GM21381 (cell line): ENCODE measurements around the gene PCYT1B.

Experiments
- ATAC-seq: cut with Tn5 transposase; IDR thresholded peaks from one replicate; pipeline ENCODE4 v1.9.1; 2021; ENCODE audit warnings: mild to moderate bottlenecking, moderate library complexity; ENCODE audit not compliant: unreplicated experiment

The PCYT1B gene

DNA sequence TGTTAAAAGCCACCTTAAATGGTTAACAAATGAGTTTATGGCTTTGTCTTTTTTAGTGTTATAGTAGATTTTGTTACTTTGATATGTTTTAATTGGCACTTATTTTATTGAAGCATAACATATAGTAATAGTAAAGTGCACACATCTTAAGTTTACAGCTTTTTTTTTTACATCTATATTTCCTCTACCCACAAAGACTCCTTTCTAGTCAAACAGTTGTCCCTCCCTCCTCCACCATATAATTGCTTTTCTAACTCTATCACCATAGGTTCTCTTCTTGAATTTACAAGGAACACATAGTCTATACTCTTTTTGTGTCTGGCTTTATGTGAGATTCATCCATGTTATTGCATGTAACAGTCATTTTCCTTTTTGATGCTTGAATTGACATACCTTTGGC lies 110.6 kb downstream of the PCYT1B start:
- no peak for ATAC-seq

DNA sequence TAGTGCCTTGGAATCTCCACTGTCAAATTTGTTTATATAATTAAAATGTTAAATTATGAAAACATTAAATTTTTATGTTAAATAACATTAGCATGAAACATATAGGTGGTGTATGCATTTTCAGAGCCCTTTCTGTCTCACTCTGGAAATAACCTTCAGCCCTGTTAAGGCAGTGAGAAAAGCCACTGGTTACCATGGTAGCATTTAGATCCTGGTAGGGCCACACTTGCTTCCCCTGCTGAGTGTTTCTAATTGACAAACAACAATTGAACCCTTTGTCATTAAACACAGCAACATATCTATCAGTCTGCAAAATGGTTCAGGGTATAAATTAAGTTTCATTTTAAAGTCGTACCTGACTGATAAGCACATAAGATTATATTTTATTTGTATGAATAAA lies 118.5 kb downstream of the PCYT1B start:
- no peak for ATAC-seq

DNA sequence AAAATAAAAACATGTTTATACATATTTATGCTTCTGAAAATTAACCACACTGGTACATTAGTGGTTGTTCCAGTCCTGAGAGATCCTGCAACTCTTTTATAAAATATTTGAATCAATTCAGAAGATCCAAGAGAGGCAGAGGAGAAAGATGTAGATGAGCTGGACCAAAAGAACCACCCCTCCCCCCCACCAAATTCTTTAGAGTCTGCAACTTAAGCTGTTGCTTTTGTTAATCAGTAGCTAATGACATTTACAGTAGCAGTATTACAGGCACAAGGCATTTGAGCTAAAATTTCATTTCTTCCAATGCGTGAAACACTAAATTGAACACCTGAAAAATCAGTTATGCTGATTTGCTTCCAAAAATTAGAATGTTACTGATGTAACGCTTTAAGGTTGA lies 120.5 kb downstream of the PCYT1B start:
- ATAC-seq = no peak

DNA sequence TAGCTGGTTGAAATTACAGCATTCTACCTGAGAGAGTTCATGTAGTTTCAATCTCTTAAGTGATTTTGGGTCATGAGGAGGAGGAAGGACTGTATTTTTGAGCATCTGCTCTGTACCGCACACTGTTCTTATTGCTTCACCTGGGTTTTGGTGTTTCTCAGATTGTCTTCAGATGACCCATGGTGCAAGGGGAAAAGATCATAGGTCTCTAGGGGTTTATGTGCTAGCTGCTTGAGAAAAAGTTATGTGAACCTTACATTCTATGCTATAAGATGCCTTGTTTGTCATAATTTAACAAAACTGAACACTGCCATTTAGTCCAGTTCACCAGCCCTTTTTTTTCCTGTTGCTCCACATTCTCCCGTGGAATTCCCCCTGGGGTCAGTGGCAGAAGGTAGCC lies 121.7 kb downstream of the PCYT1B start:
- no peak for ATAC-seq

DNA sequence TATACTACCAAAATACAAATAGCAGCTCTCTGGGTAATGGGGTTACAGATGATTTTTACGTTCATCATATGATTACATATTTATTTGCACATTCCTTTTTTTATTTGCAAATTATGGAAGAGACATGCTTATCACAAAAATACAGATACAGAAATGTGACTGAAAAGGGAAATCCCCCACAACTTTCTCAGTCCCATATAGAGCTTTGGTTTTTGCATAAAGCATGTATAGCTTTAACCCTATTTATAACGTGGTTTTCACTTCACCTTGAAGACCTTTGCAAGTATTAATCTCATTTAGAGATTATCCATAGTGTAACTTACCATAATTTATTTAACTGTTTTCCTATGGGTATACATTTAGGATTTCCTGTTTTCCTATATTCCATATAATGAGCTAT lies 126.7 kb downstream of the PCYT1B start:
- no peak for ATAC-seq

DNA sequence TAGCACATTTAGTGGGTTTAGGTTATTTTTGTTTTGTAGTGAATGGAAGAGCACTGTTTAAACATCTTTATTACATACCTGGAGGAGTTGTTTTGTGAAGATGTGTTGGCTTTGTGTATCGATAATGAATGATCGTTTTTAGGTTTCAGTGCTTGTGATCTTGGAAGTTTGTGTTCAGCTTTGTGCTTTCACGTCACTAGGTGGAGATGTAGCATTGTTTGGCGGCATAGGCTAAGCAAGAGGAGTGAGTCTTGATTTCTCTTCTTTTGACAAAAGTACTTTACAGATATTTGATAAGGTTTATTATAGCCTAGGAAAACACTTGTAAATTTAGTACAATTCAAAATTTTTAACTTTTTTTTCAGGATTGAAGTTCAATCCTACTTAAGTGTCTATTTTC lies 131.7 kb downstream of the PCYT1B start:
- no peak for ATAC-seq

DNA sequence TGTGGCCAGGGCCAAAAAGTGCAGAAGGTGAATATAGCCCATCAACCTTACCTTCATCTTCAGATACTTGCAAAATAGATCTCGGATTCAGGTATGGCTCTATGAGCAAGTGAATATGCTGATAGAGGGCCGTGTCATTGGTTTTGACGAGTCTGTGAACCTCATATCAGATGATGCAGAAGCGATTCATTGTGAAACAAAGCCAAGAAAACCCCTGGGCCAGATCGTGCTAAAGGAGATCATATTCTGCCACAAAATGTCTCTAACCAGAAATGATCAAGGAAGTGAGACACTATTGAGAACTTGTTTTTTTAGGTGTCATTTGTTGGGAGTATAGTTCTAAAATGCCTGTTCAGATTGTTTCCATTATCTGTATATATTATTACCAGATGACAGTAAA lies 133.7 kb downstream of the PCYT1B start:
- ATAC-seq = peak; percentile 95

DNA sequence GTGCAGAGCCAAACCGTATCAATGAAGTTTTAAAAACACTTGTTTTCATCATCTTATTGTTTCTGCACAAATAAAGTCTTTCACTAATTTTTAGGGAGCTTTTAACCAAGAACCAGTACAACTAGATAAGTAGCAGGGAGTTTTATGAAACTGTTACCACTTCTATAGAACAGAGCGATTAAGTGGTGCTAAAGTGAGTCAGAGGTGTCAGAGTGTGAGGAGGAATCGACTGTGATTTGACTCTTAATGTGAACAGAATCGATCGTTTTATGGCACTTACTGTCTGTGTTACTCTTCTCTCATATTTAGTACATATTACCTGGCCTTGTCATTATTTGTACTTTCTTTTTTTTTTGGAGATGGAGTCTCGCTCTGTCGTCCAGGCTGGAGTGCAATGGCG lies 138.8 kb downstream of the PCYT1B start:
- no peak for ATAC-seq
